ENCODE results near the gene AARS1. TPM values are rescaled to one million over a fixed set of nuclear protein-coding genes. Genes with fewer than 3 reads are reported as not detected.
A peak's percentile ranks its signal among the peaks of the same experiment; 100 is the strongest.
"Not testable (repeated sequence)": the region's sequence is repeated elsewhere in the genome, so short reads cannot be mapped to it uniquely, and the experiment has no call there.

AARS1 gene
- total and polyA plus RNA-seq, 2 donors (not counting 3 experiments of a cell fraction or from before 2014, with no cell fraction given) = 71.3 to 110 TPM

DNA sequence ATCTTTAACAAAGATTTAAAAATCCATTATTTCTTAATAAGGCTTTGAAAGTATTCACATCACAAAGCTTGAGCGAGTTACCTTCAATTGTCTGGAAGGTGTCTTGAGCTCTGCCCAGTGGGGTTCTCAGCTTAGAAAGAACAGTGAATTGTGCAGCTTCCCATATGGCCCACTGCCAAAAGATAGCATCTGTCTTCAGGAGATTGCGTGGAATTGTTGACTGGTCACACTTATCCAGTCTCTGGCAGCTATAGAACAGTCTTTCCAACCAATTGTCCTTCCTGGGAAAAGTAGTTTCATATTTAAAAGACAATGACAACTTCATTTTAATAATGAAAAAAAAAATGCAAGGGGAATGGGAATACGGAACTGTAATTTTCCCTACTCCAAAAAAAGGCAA lies 57.5 kb downstream of the AARS1 start:
- H3K79me2 ChIP-seq (ENCODE audit: control insufficient read depth, insufficient read depth, low read length); CTCF ChIA-PET; intact Hi-C loops (cut with micrococcal nuclease); H3K4me3 ChIP-seq (replicated peaks in 1 of 3; ENCODE audit: insufficient read depth in 1 of 3, low read depth in 1 of 3, low read length in 3 of 3); H3K36me3 ChIP-seq (ENCODE audit: control insufficient read depth in 2 of 2, extremely low read depth in 1 of 2, insufficient read depth in 2 of 2, low read length in 2 of 2); FAIRE-seq; H4K20me1 ChIP-seq (replicated peaks; ENCODE audit: control insufficient read depth, extremely low read depth, insufficient read depth, low read length); H2AFZ ChIP-seq (ENCODE audit: low read depth, low read length); BruUV-seq (replicated peaks); H3K9ac ChIP-seq (replicated peaks; ENCODE audit: extremely low read depth, insufficient read depth, low read length); H3K27me3 ChIP-seq (ENCODE audit: control insufficient read depth in 2 of 2, insufficient read depth in 2 of 2, low read length in 2 of 2); H3K4me1 ChIP-seq (ENCODE audit: control insufficient read depth, extremely low read depth, insufficient read depth, low read length); dilution Hi-C loops (cut with MboI; ENCODE audit: extremely low pct_ligation_motif_present, low sequenced_read_pairs); POLR2A ChIA-PET; H3K9me1 ChIP-seq (replicated peaks; ENCODE audit: control insufficient read depth, extremely low read depth, insufficient read depth, low read length); H3K4me2 ChIP-seq (ENCODE audit: insufficient read depth, low read length); H3K9me3 ChIP-seq (replicated peaks; ENCODE audit: control insufficient read depth, insufficient read depth, low read length): not testable (repeated sequence)
- peak; percentile 85 for DNase-seq (ENCODE audit: low read depth, low spot score)
- TF ChIP-seq GATA2 (IDR thresholded peaks at IDR 0.05; ENCODE audit: insufficient read depth, insufficient read length, low read depth, low read length) = peak; percentile 37
- peak overlapping the region; percentile 45 for H3K27ac ChIP-seq (ENCODE audit: insufficient read depth, low read depth, low read length)

DNA sequence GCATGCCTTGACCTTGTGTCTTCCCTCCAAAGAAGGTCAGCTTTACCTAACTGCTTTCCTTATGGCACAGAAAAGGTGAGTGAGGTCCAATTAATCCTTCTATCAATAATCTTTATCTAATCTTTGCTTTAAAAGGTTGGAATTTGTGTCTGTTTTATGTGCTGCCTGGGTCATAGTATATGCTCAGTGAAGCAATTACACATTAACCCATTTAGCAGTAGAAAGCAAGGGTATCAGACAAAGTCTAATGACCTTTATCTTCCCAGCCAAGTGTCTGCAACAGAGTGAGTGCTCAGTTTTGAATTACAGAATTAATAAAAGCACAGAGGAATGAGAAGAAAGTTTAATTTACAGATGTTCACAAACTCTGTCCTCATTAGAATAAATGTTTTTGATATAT lies 63.3 kb downstream of the AARS1 start:
- CTCF ChIA-PET; H3K9me3 ChIP-seq (replicated peaks; ENCODE audit: control insufficient read depth, insufficient read depth, low read length); H2AFZ ChIP-seq (ENCODE audit: low read depth, low read length); H4K20me1 ChIP-seq (replicated peaks; ENCODE audit: control insufficient read depth, extremely low read depth, insufficient read depth, low read length); FAIRE-seq; H3K79me2 ChIP-seq (ENCODE audit: control insufficient read depth, insufficient read depth, low read length); intact Hi-C loops (cut with micrococcal nuclease); H3K27ac ChIP-seq (ENCODE audit: insufficient read depth, low read depth, low read length); H3K36me3 ChIP-seq (ENCODE audit: control insufficient read depth in 2 of 2, extremely low read depth in 1 of 2, insufficient read depth in 2 of 2, low read length in 2 of 2); DNase-seq (ENCODE audit: low read depth, low spot score); BruUV-seq (replicated peaks); H3K9ac ChIP-seq (replicated peaks; ENCODE audit: extremely low read depth, insufficient read depth, low read length); POLR2A ChIA-PET; H3K9me1 ChIP-seq (replicated peaks; ENCODE audit: control insufficient read depth, extremely low read depth, insufficient read depth, low read length); H3K4me3 ChIP-seq (replicated peaks in 1 of 3; ENCODE audit: insufficient read depth in 1 of 3, low read depth in 1 of 3, low read length in 3 of 3); H3K4me2 ChIP-seq (ENCODE audit: insufficient read depth, low read length); dilution Hi-C loops (cut with MboI; ENCODE audit: extremely low pct_ligation_motif_present, low sequenced_read_pairs); H3K27me3 ChIP-seq (ENCODE audit: control insufficient read depth in 2 of 2, insufficient read depth in 2 of 2, low read length in 2 of 2); H3K4me1 ChIP-seq (ENCODE audit: control insufficient read depth, extremely low read depth, insufficient read depth, low read length): not testable (repeated sequence)

DNA sequence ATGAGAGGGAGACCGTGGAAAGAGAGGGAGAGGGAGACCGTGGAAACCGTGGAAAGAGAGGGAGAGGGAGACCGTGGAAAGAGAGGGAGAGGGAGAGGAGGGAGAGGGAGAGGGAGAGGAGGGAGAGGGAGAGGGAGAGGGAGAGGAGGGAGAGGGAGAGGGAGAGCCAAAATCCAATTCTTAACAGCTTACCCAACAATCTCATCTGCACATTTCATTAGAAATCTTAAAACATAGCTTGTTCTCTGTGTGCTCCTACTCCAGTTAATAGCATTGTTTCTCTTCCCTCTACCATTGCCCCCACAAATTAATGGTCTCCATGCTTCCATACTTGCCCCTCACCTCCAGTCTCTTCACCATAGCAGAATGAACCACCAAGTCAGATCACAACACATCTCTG lies 63.9 kb downstream of the AARS1 start:
- FAIRE-seq; H3K27ac ChIP-seq (ENCODE audit: insufficient read depth, low read depth, low read length); DNase-seq (ENCODE audit: low read depth, low spot score); H2AFZ ChIP-seq (ENCODE audit: low read depth, low read length); BruUV-seq (replicated peaks); H3K9ac ChIP-seq (replicated peaks; ENCODE audit: extremely low read depth, insufficient read depth, low read length); H3K4me1 ChIP-seq (ENCODE audit: control insufficient read depth, extremely low read depth, insufficient read depth, low read length); H3K4me3 ChIP-seq (replicated peaks in 1 of 3; ENCODE audit: insufficient read depth in 1 of 3, low read depth in 1 of 3, low read length in 3 of 3); H3K9me1 ChIP-seq (replicated peaks; ENCODE audit: control insufficient read depth, extremely low read depth, insufficient read depth, low read length); CTCF ChIA-PET; H3K36me3 ChIP-seq (ENCODE audit: control insufficient read depth in 2 of 2, extremely low read depth in 1 of 2, insufficient read depth in 2 of 2, low read length in 2 of 2); H4K20me1 ChIP-seq (replicated peaks; ENCODE audit: control insufficient read depth, extremely low read depth, insufficient read depth, low read length); dilution Hi-C loops (cut with MboI; ENCODE audit: extremely low pct_ligation_motif_present, low sequenced_read_pairs); H3K79me2 ChIP-seq (ENCODE audit: control insufficient read depth, insufficient read depth, low read length); POLR2A ChIA-PET; H3K4me2 ChIP-seq (ENCODE audit: insufficient read depth, low read length); intact Hi-C loops (cut with micrococcal nuclease); H3K9me3 ChIP-seq (replicated peaks; ENCODE audit: control insufficient read depth, insufficient read depth, low read length); H3K27me3 ChIP-seq (ENCODE audit: control insufficient read depth in 2 of 2, insufficient read depth in 2 of 2, low read length in 2 of 2): not testable (repeated sequence)

DNA sequence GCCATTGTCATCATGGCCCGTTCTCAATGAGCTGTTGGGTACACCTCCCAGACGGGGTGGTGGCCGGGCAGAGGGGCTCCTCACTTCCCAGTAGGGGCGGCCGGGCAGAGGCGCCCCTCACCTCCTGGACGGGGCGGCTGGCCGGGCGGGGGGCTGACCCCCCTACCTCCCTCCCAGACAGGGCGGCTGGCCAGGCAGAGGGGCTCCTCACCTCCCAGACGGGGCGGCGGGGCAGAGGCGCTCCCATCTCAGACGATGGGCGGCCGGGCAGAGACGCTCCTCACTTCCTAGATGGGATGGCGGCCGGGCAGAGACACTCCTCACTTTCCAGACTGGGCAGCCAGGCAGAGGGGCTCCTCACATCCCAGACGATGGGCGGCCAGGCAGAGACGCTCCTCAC lies 64.7 kb downstream of the AARS1 start:
- H2AFZ ChIP-seq (ENCODE audit: low read depth, low read length); H3K4me1 ChIP-seq (ENCODE audit: control insufficient read depth, extremely low read depth, insufficient read depth, low read length); H3K9me3 ChIP-seq (replicated peaks; ENCODE audit: control insufficient read depth, insufficient read depth, low read length); POLR2A ChIA-PET; H3K4me2 ChIP-seq (ENCODE audit: insufficient read depth, low read length); H3K9ac ChIP-seq (replicated peaks; ENCODE audit: extremely low read depth, insufficient read depth, low read length); H3K27me3 ChIP-seq (ENCODE audit: control insufficient read depth in 2 of 2, insufficient read depth in 2 of 2, low read length in 2 of 2); H4K20me1 ChIP-seq (replicated peaks; ENCODE audit: control insufficient read depth, extremely low read depth, insufficient read depth, low read length); DNase-seq (ENCODE audit: low read depth, low spot score); FAIRE-seq; CTCF ChIA-PET; H3K9me1 ChIP-seq (replicated peaks; ENCODE audit: control insufficient read depth, extremely low read depth, insufficient read depth, low read length); H3K27ac ChIP-seq (ENCODE audit: insufficient read depth, low read depth, low read length); H3K4me3 ChIP-seq (replicated peaks in 1 of 3; ENCODE audit: insufficient read depth in 1 of 3, low read depth in 1 of 3, low read length in 3 of 3); BruUV-seq (replicated peaks); dilution Hi-C loops (cut with MboI; ENCODE audit: extremely low pct_ligation_motif_present, low sequenced_read_pairs); H3K79me2 ChIP-seq (ENCODE audit: control insufficient read depth, insufficient read depth, low read length); intact Hi-C loops (cut with micrococcal nuclease); H3K36me3 ChIP-seq (ENCODE audit: control insufficient read depth in 2 of 2, extremely low read depth in 1 of 2, insufficient read depth in 2 of 2, low read length in 2 of 2): not testable (repeated sequence)

Data from endothelial cell of umbilical vein (primary cell).